Measurements from ENCODE around the gene OPN4. TPM values are rescaled to one million over a fixed set of nuclear protein-coding genes. Genes with fewer than 3 reads are reported as not detected.

Gene OPN4
- total and polyA plus RNA-seq, 2 of the 13 experiments (the other 11 are each of a cell fraction or from before 2014, with no cell fraction given): not detected

GRCh38 chr10:86671419-86671818 lies 17.1 kb downstream of the OPN4 start:
- ATAC-seq: no peak
- in situ Hi-C loops (cut with HindIII; ENCODE audit: extremely low pct_ligation_motif_present, low pct_unique_long_range_greater_than_20kb): no loop called here
- H3K4me2 ChIP-seq (ENCODE audit: low read depth, low read length): no peak overlapping the region

GRCh38 chr10:86671985-86672710 lies 17.8 kb downstream of the OPN4 start:
- no peak overlapping the region for H3K4me2 ChIP-seq (ENCODE audit: low read depth, low read length)
- ChIA-PET POLR2A (no interaction called here), CTCF (ENCODE audit: low intra/inter-chr PET ratio, low total read pairs) (no interaction called here)
- H3K27ac ChIP-seq (ENCODE audit: extremely low read length, insufficient read depth, low read length): no peak overlapping the region
- H4K20me1 ChIP-seq (ENCODE audit: insufficient read depth, low read length): no peaks in the 10 kb centered on the region; the same call in 1 of the 2 replicates
- peaks cover 12 to 64% of the 10 kb centered on the region in 2 experiments; a peak in 4 of 5 replicates for H3K27me3 ChIP-seq (ENCODE audit: control insufficient read depth in 1 of 2, insufficient read depth in 2 of 2, low read length in 2 of 2)
- 2% methylated on average over 3 of the region's 12 CpGs for WGBS (ENCODE audit: low lambda C conversion rate)
- no peaks in the 10 kb centered on the region for H3K4me1 ChIP-seq (ENCODE audit: insufficient read depth, low read length)
- H3K9ac ChIP-seq (ENCODE audit: insufficient read depth, low read depth, low read length): no peak overlapping the region
- no peak for FAIRE-seq
- H2AFZ ChIP-seq (ENCODE audit: low read length): no peak overlapping the region
- no TSS peak for BruUV-seq (replicated peaks)
- H3K4me3 ChIP-seq (replicated peaks in 1 of 3; ENCODE audit: insufficient read depth in 1 of 3, low read depth in 2 of 3, low read length in 3 of 3): no peak overlapping the region
- no peaks in the 10 kb centered on the region for H3K36me3 ChIP-seq (replicated peaks in 1 of 2; ENCODE audit: control insufficient read depth in 1 of 2, insufficient read depth in 2 of 2, low read length in 2 of 2)
- in situ Hi-C loops (cut with HindIII; ENCODE audit: extremely low pct_ligation_motif_present, low pct_unique_long_range_greater_than_20kb): no loop called here
- intact Hi-C loops (cut with micrococcal nuclease; ENCODE audit: unreplicated experiment): no loop called here
- H3K79me2 ChIP-seq (ENCODE audit: insufficient read depth, low read length): no peaks in the 10 kb centered on the region
- no peak for DNase-seq (ENCODE audit: low spot score)
- no peaks in the 10 kb centered on the region for H3K9me3 ChIP-seq (ENCODE audit: low read length)
- peak; percentile 35 for ATAC-seq
- no peak for TF ChIP-seq PHF21A (CRISPR knock-in tag; IDR thresholded peaks at IDR 0.05)
- TF ChIP-seq NPAS2 (CRISPR knock-in tag; IDR thresholded peaks at IDR 0.05; ENCODE audit: borderline replicate concordance): no peak
- no peak for TF ChIP-seq FUBP1 (CRISPR knock-in tag; IDR thresholded peaks at IDR 0.05; ENCODE audit: borderline replicate concordance)
- no peak for TF ChIP-seq RARA (CRISPR knock-in tag; IDR thresholded peaks at IDR 0.05)
- TF ChIP-seq ZSCAN12 (CRISPR knock-in tag; IDR thresholded peaks at IDR 0.05): no peak
- TF ChIP-seq SSRP1 (CRISPR knock-in tag; IDR thresholded peaks at IDR 0.05): no peak
- no peak for TF ChIP-seq PPARG (CRISPR knock-in tag; conservative IDR thresholded peaks at IDR 0.05)
- TF ChIP-seq ZNF121 (CRISPR knock-in tag; IDR thresholded peaks at IDR 0.05): no peak
- no peak for TF ChIP-seq ZBTB7A (CRISPR knock-in tag; IDR thresholded peaks at IDR 0.05)

More at GRCh38 chr10:86671419-86671818, 17.1 kb downstream of the OPN4 start:
- no peak for FAIRE-seq
- peaks cover 9 to 66% of the 10 kb centered on the region in 2 experiments; a peak in 4 of 5 replicates for H3K27me3 ChIP-seq (ENCODE audit: control insufficient read depth in 1 of 2, insufficient read depth in 2 of 2, low read length in 2 of 2)
- no peak overlapping the region for H3K9ac ChIP-seq (ENCODE audit: insufficient read depth, low read depth, low read length)
- TF ChIP-seq RXRA (CRISPR knock-in tag; IDR thresholded peaks at IDR 0.05) (no peak), ZNF460 (CRISPR knock-in tag; IDR thresholded peaks at IDR 0.05; ENCODE audit: borderline replicate concordance) (no peak), ZNF629 (CRISPR knock-in tag; conservative IDR thresholded peaks at IDR 0.05) (peak; percentile 70)
- no peaks in the 10 kb centered on the region for H3K4me1 ChIP-seq (ENCODE audit: insufficient read depth, low read length)
- no peaks in the 10 kb centered on the region for H3K9me3 ChIP-seq (ENCODE audit: low read length)
- CTCF ChIA-PET (ENCODE audit: low intra/inter-chr PET ratio, low total read pairs): no interaction called here
- no peak for DNase-seq (ENCODE audit: low spot score)
- POLR2A ChIA-PET: no interaction called here
- no peaks in the 10 kb centered on the region for H3K36me3 ChIP-seq (replicated peaks in 1 of 2; ENCODE audit: control insufficient read depth in 1 of 2, insufficient read depth in 2 of 2, low read length in 2 of 2)
- H4K20me1 ChIP-seq (ENCODE audit: insufficient read depth, low read length): no peaks in the 10 kb centered on the region; the same call in 1 of the 2 replicates
- no peak overlapping the region for H3K4me3 ChIP-seq (replicated peaks in 1 of 3; ENCODE audit: insufficient read depth in 1 of 3, low read depth in 2 of 3, low read length in 3 of 3)
- WGBS (ENCODE audit: low lambda C conversion rate): 0% methylated on average over 1 of the region's 3 CpGs
- intact Hi-C loops (cut with micrococcal nuclease; ENCODE audit: unreplicated experiment): no loop called here
- H3K27ac ChIP-seq (ENCODE audit: extremely low read length, insufficient read depth, low read length): no peak overlapping the region
- H3K79me2 ChIP-seq (ENCODE audit: insufficient read depth, low read length): no peaks in the 10 kb centered on the region
- H2AFZ ChIP-seq (ENCODE audit: low read length): no peak overlapping the region
- BruUV-seq (replicated peaks): no TSS peak
